ENCODE measurements around the gene OBSCN.

OBSCN gene

GRCh38 chr1:228315945-228316588, 108.2 kb downstream of the OBSCN start:
- in situ Hi-C loops (cut with HindIII; ENCODE audit: low sequenced_read_pairs): no loop called here

GRCh38 chr1:228316589-228317387, 108.9 kb downstream of the OBSCN start:
- in situ Hi-C loops (cut with HindIII; ENCODE audit: low sequenced_read_pairs): no loop called here

GRCh38 chr1:228317411-228317828, 109.6 kb downstream of the OBSCN start:
- in situ Hi-C loops (cut with HindIII; ENCODE audit: low sequenced_read_pairs): no loop called here

- in situ Hi-C loops (cut with HindIII; ENCODE audit: low sequenced_read_pairs): no loop called here
These were observed 110.3 kb downstream of the OBSCN start for GRCh38 chr1:228317891-228318810.

- in situ Hi-C loops (cut with HindIII; ENCODE audit: low sequenced_read_pairs): no loop called here
These were observed 111.0 kb downstream of the OBSCN start for GRCh38 chr1:228318823-228319241.

GRCh38 chr1:228319352-228320088, 111.7 kb downstream of the OBSCN start:
- in situ Hi-C loops (cut with HindIII; ENCODE audit: low sequenced_read_pairs): no loop called here

GRCh38 chr1:228320394-228320793, 112.5 kb downstream of the OBSCN start:
- in situ Hi-C loops (cut with HindIII; ENCODE audit: low sequenced_read_pairs): no loop called here

- in situ Hi-C loops (cut with HindIII; ENCODE audit: low sequenced_read_pairs): no loop called here
These were observed 113.6 kb downstream of the OBSCN start for GRCh38 chr1:228321435-228321834.

GRCh38 chr1:228321895-228322294, 114.1 kb downstream of the OBSCN start:
- in situ Hi-C loops (cut with HindIII; ENCODE audit: low sequenced_read_pairs): no loop called here

- in situ Hi-C loops (cut with HindIII; ENCODE audit: low sequenced_read_pairs): no loop called here
These were observed 115.6 kb downstream of the OBSCN start for GRCh38 chr1:228323401-228323800.

- in situ Hi-C loops (cut with HindIII; ENCODE audit: low sequenced_read_pairs): no loop called here
These were observed 117.4 kb downstream of the OBSCN start for GRCh38 chr1:228325267-228325666.

GRCh38 chr1:228329887-228330286, 122.0 kb downstream of the OBSCN start:
- in situ Hi-C loops (cut with HindIII; ENCODE audit: low sequenced_read_pairs): no loop called here

GRCh38 chr1:228332797-228333738, 125.2 kb downstream of the OBSCN start:
- in situ Hi-C loops (cut with HindIII; ENCODE audit: low sequenced_read_pairs): no loop called here

GRCh38 chr1:228333739-228334115, 125.9 kb downstream of the OBSCN start:
- in situ Hi-C loops (cut with HindIII; ENCODE audit: low sequenced_read_pairs): no loop called here

- in situ Hi-C loops (cut with HindIII; ENCODE audit: low sequenced_read_pairs): no loop called here
These were observed 126.5 kb downstream of the OBSCN start for GRCh38 chr1:228334226-228334935.

GRCh38 chr1:228334954-228335353, 127.1 kb downstream of the OBSCN start:
- in situ Hi-C loops (cut with HindIII; ENCODE audit: low sequenced_read_pairs): no loop called here

GRCh38 chr1:228335406-228336307, 127.8 kb downstream of the OBSCN start:
- in situ Hi-C loops (cut with HindIII; ENCODE audit: low sequenced_read_pairs): no loop called here

Measured in DLD1 (cell line).